OCI-LY3 (cell line): ENCODE measurements around the gene MOB3B.

Experiments
- H2AFZ ChIP-seq: fragments of 200-600, 300-600 bp; shearing (Covaris generic); 2 replicates; pipeline ENCODE4 v1.6.0; 2014; ENCODE audit warnings: antibody characterized with exemption, low read depth, low read length
- H3K27ac ChIP-seq: fragments of 200-600, 300-600 bp; sonication (generic); 2 replicates; pipeline ENCODE4 v1.5.1; 2014; ENCODE audit warnings: mild to moderate bottlenecking, low read length, moderate library complexity, mixed read lengths
- H3K27me3 ChIP-seq: fragments of 200-600, 300-600 bp; sonication (generic); 2 replicates; pipeline ENCODE4 v1.6.1; 2014; ENCODE audit warnings: low read depth, low read length, mixed read lengths
- H3K36me3 ChIP-seq: fragments of 200-600, 300-600 bp; sonication (generic); replicated peaks from 2 replicates; pipeline ENCODE3; 2014; ENCODE audit warnings: low read depth, low read length, mixed read lengths
- H3K4me1 ChIP-seq: fragments of 300-600, 200-600 bp; sonication (generic); 2 replicates; pipeline ENCODE4 v1.6.1; 2014; ENCODE audit warnings: low read length, mixed read lengths
- H3K4me2 ChIP-seq: fragments of 200-600, 300-600 bp; sonication (generic); 2 replicates; pipeline ENCODE4 v1.6.1; 2014; ENCODE audit warnings: low read length, mixed read lengths
- H3K4me3 ChIP-seq: fragments of 300-600, 200-600 bp; sonication (generic); 2 replicates; pipeline ENCODE4 v1.5.1; 2014; ENCODE audit warnings: antibody characterized with exemption, mild to moderate bottlenecking, low read length, moderate library complexity
- H3K79me2 ChIP-seq: fragments of 300-600, 200-600 bp; shearing (Covaris generic); 2 replicates; pipeline ENCODE4 v1.6.1; 2014; ENCODE audit warnings: mild to moderate bottlenecking, low read length, mixed read lengths
- H3K9ac ChIP-seq: fragments of 300-600, 200-600 bp; shearing (Covaris generic); 2 replicates; pipeline ENCODE4 v1.6.0; 2014; ENCODE audit warnings: mild to moderate bottlenecking, low read length, moderate library complexity
- H3K9me3 ChIP-seq: fragments of 200-600, 300-600 bp; shearing (Covaris generic); 2 replicates; pipeline ENCODE4 v1.6.1; 2014; ENCODE audit warnings: low read length, mixed read lengths; ENCODE audit not compliant: insufficient read depth
- H4K20me1 ChIP-seq: fragments of 200-600, 300-600 bp; sonication (generic); 2 replicates; pipeline ENCODE4 v1.6.1; 2016; ENCODE audit warnings: low read length, mixed read lengths; ENCODE audit not compliant: insufficient read depth
- EZH2phosphoT487 ChIP-seq: fragments of 200-600 bp; shearing (Covaris generic); IDR thresholded peaks from 2 replicates; pipeline ENCODE4 v1.6.1; 2018; ENCODE audit warnings: antibody characterized with exemption, mixed run types, low read depth
- TF ChIP-seq, protein P1 (sequence below): fragments of 200-600, 300-600 bp; sonication (generic); IDR thresholded peaks from 2 replicates; pipeline ENCODE4 v1.5.1; 2014; ENCODE audit warnings: antibody characterized with exemption, low read length, low read depth

The MOB3B gene

DNA sequence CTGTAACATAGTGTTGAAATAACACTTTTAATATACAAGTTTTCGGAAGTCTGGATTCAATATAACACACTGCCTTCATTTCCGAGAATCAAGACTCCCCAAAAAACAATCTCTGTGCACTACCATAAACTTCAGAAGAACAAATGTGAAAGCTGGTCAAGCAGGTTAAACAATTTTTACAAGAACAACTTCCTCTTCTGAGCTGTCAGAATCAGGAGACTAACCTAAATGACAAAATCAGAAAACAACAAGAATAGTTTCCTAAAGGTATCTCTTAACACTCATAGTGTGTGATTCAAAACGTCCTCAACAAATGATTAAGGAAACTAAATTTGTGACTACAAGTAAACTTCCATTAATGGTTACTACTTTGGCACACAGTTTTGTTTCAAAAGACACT lies 32.1 kb upstream of the MOB3B start:
- no peak overlapping the region for H3K9ac ChIP-seq
- H3K79me2 ChIP-seq: no peaks in the 10 kb centered on the region
- TF ChIP-seq EZH2phosphoT487: no peak
- TF ChIP-seq, protein P1, sequence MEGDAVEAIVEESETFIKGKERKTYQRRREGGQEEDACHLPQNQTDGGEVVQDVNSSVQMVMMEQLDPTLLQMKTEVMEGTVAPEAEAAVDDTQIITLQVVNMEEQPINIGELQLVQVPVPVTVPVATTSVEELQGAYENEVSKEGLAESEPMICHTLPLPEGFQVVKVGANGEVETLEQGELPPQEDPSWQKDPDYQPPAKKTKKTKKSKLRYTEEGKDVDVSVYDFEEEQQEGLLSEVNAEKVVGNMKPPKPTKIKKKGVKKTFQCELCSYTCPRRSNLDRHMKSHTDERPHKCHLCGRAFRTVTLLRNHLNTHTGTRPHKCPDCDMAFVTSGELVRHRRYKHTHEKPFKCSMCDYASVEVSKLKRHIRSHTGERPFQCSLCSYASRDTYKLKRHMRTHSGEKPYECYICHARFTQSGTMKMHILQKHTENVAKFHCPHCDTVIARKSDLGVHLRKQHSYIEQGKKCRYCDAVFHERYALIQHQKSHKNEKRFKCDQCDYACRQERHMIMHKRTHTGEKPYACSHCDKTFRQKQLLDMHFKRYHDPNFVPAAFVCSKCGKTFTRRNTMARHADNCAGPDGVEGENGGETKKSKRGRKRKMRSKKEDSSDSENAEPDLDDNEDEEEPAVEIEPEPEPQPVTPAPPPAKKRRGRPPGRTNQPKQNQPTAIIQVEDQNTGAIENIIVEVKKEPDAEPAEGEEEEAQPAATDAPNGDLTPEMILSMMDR: no peak
- peak overlapping the region; percentile 16; the same call in 1 of the 2 replicates for H3K4me2 ChIP-seq
- H4K20me1 ChIP-seq: no peaks in the 10 kb centered on the region
- H3K9me3 ChIP-seq: no peaks in the 10 kb centered on the region
- no peaks in the 10 kb centered on the region for H3K27me3 ChIP-seq
- H3K4me3 ChIP-seq: no peak overlapping the region
- peak overlapping the region; percentile 9 for H3K27ac ChIP-seq
- no peak overlapping the region for H2AFZ ChIP-seq
- H3K4me1 ChIP-seq: peaks cover 33% of the 10 kb centered on the region
- peaks cover 28% of the 10 kb centered on the region for H3K36me3 ChIP-seq

GRCh38 chr9:27560457-27560856 lies 30.8 kb upstream of the MOB3B start:
- no peaks in the 10 kb centered on the region for H3K9me3 ChIP-seq
- H3K4me3 ChIP-seq: no peak overlapping the region
- no peak overlapping the region for H3K27ac ChIP-seq
- H4K20me1 ChIP-seq: no peaks in the 10 kb centered on the region
- no peaks in the 10 kb centered on the region for H3K27me3 ChIP-seq
- H3K36me3 ChIP-seq: peaks cover 23% of the 10 kb centered on the region
- no peak for TF ChIP-seq EZH2phosphoT487
- TF ChIP-seq, protein P1: no peak
- H3K79me2 ChIP-seq: no peaks in the 10 kb centered on the region
- no peak overlapping the region for H3K4me2 ChIP-seq
- H3K9ac ChIP-seq: no peak overlapping the region
- peaks cover 33% of the 10 kb centered on the region for H3K4me1 ChIP-seq
- H2AFZ ChIP-seq: no peak overlapping the region

- Histone ChIP-seq H2AFZ (no peak overlapping the region), H3K9me3 (no peaks in the 10 kb centered on the region), H3K79me2 (no peaks in the 10 kb centered on the region), H3K4me2 (no peak overlapping the region), H3K4me3 (no peak overlapping the region), H3K9ac (no peak overlapping the region), H3K27ac (no peak overlapping the region), H3K4me1 (peaks cover 16% of the 10 kb centered on the region), H3K27me3 (no peaks in the 10 kb centered on the region), H4K20me1 (no peaks in the 10 kb centered on the region), H3K36me3 (peaks cover 20% of the 10 kb centered on the region)
- no peak for TF ChIP-seq EZH2phosphoT487
- TF ChIP-seq, protein P1: no peak
Observed at GRCh38 chr9:27558307-27558706, 28.7 kb upstream of the MOB3B start.

- H3K9me3 ChIP-seq: no peaks in the 10 kb centered on the region
- H3K9ac ChIP-seq: no peak overlapping the region
- TF ChIP-seq EZH2phosphoT487: no peak
- no peak overlapping the region for H3K4me3 ChIP-seq
- H2AFZ ChIP-seq: no peak overlapping the region
- no peaks in the 10 kb centered on the region for H3K79me2 ChIP-seq
- H4K20me1 ChIP-seq: no peaks in the 10 kb centered on the region
- peaks cover 10% of the 10 kb centered on the region for H3K4me1 ChIP-seq
- no peak overlapping the region for H3K4me2 ChIP-seq
- H3K27me3 ChIP-seq: no peaks in the 10 kb centered on the region
- H3K36me3 ChIP-seq: peaks cover 15% of the 10 kb centered on the region
- no peak overlapping the region for H3K27ac ChIP-seq
Observed at GRCh38 chr9:27556470-27556869, 26.9 kb upstream of the MOB3B start.

GRCh38 chr9:27554712-27555111 lies 25.1 kb upstream of the MOB3B start:
- Histone ChIP-seq H3K4me3 (no peak overlapping the region), H3K9ac (no peak overlapping the region), H3K9me3 (no peaks in the 10 kb centered on the region), H3K79me2 (no peaks in the 10 kb centered on the region), H3K4me1 (peaks cover 8% of the 10 kb centered on the region), H3K27me3 (no peaks in the 10 kb centered on the region), H3K27ac (no peak overlapping the region), H2AFZ (no peak overlapping the region), H4K20me1 (no peaks in the 10 kb centered on the region), H3K4me2 (no peak overlapping the region), H3K36me3 (peaks cover 11% of the 10 kb centered on the region)
- TF ChIP-seq, protein P1: no peak
- no peak for TF ChIP-seq EZH2phosphoT487
